ENCODE data around the gene OCIAD1. TPM values are rescaled to one million over a fixed set of nuclear protein-coding genes. Genes with fewer than 3 reads are reported as not detected.

Gene OCIAD1
- total RNA-seq, 1 donor: 78.2 TPM

GRCh38 chr4:48904541-48905142 is 73.8 kb downstream of the OCIAD1 start:
- H3K4me3 ChIP-seq (ENCODE audit: insufficient read depth, low read length): peak overlapping the region; percentile 7
- peaks cover 2% of the 10 kb centered on the region for H4K20me1 ChIP-seq (ENCODE audit: insufficient read depth, low read length)
- peak overlapping the region; percentile 88 for H3K4me2 ChIP-seq (ENCODE audit: insufficient read depth, low read length)
- TF ChIP-seq CTCF (IDR thresholded peaks at IDR 0.05; ENCODE audit: extremely low read depth, low read depth, low read length): no peak
- H3K27ac ChIP-seq (ENCODE audit: low read depth, low read length): peak overlapping the region; percentile 43
- DNase-seq (ENCODE audit: insufficient read length, low spot score, missing footprints): no peak
- no peaks in the 10 kb centered on the region for H3K27me3 ChIP-seq (ENCODE audit: insufficient read depth, low read length)
- H3K4me1 ChIP-seq (ENCODE audit: insufficient read depth, low read length): peaks cover 44% of the 10 kb centered on the region
- no peak overlapping the region for H2AFZ ChIP-seq (ENCODE audit: low read length)
- H3K79me2 ChIP-seq (ENCODE audit: insufficient read depth, low read length): peaks cover 12% of the 10 kb centered on the region
- H3K9me3 ChIP-seq (ENCODE audit: low read depth, low read length): no peaks in the 10 kb centered on the region
- no peaks in the 10 kb centered on the region for H3K36me3 ChIP-seq (ENCODE audit: insufficient read depth, low read length)

GRCh38 chr4:48905363-48906015 is 74.6 kb downstream of the OCIAD1 start:
- peak; percentile 37 for TF ChIP-seq CTCF (IDR thresholded peaks at IDR 0.05; ENCODE audit: extremely low read depth, low read depth, low read length)
- H3K9me3 ChIP-seq (ENCODE audit: low read depth, low read length): no peaks in the 10 kb centered on the region
- H3K4me1 ChIP-seq (ENCODE audit: insufficient read depth, low read length): peaks cover 40% of the 10 kb centered on the region
- peaks cover 2% of the 10 kb centered on the region for H4K20me1 ChIP-seq (ENCODE audit: insufficient read depth, low read length)
- peak; percentile 72 for DNase-seq (ENCODE audit: insufficient read length, low spot score, missing footprints)
- no peaks in the 10 kb centered on the region for H3K27me3 ChIP-seq (ENCODE audit: insufficient read depth, low read length)
- H3K36me3 ChIP-seq (ENCODE audit: insufficient read depth, low read length): no peaks in the 10 kb centered on the region
- peak overlapping the region; percentile 80 for H3K4me3 ChIP-seq (ENCODE audit: insufficient read depth, low read length)
- H3K4me2 ChIP-seq (ENCODE audit: insufficient read depth, low read length): peak overlapping the region; percentile 88
- no peak overlapping the region for H2AFZ ChIP-seq (ENCODE audit: low read length)
- peaks cover 12% of the 10 kb centered on the region for H3K79me2 ChIP-seq (ENCODE audit: insufficient read depth, low read length)
- H3K27ac ChIP-seq (ENCODE audit: low read depth, low read length): peak overlapping the region; percentile 43

GRCh38 chr4:48906206-48907173 is 75.6 kb downstream of the OCIAD1 start, which contains the start of gene OCIAD2:
OCIAD2 (minus strand) TSS chr4:48906774; CDS start chr4:48904549, 2,225 bp downstream.
- H3K4me3 ChIP-seq (ENCODE audit: insufficient read depth, low read length): peak within 1 kb of the TSS; percentile 80
- H3K9me3 ChIP-seq (ENCODE audit: low read depth, low read length): no peaks in the 10 kb centered on the region
- H3K4me1 ChIP-seq (ENCODE audit: insufficient read depth, low read length): peaks cover 40% of the 10 kb centered on the region
- H2AFZ ChIP-seq (ENCODE audit: low read length): peak within 1 kb of the TSS; percentile 85
- no peak for TF ChIP-seq CTCF (IDR thresholded peaks at IDR 0.05; ENCODE audit: extremely low read depth, low read depth, low read length)
- peak within 1 kb of the TSS; percentile 11 for H3K27ac ChIP-seq (ENCODE audit: low read depth, low read length)
- peaks cover 12% of the 10 kb centered on the region for H3K79me2 ChIP-seq (ENCODE audit: insufficient read depth, low read length)
- peak within 1 kb of the TSS; percentile 88 for H3K4me2 ChIP-seq (ENCODE audit: insufficient read depth, low read length)
- H3K36me3 ChIP-seq (ENCODE audit: insufficient read depth, low read length): no peaks in the 10 kb centered on the region
- peaks cover 2% of the 10 kb centered on the region for H4K20me1 ChIP-seq (ENCODE audit: insufficient read depth, low read length)
- peak; percentile 65 for DNase-seq (ENCODE audit: insufficient read length, low spot score, missing footprints)
- no peaks in the 10 kb centered on the region for H3K27me3 ChIP-seq (ENCODE audit: insufficient read depth, low read length)

All from osteoblast (primary cell).